Heart left ventricle (tissue), 16 donors: ENCODE data around the gene SLC43A1. TPM values are rescaled to one million over a fixed set of nuclear protein-coding genes. Genes with fewer than 3 reads are reported as not detected.

Experiments used
- ATAC-seq, 4 donors: fragments of 200-7000 bp; cut with Tn5 transposase; one replicate each; pipeline ENCODE4 v1.9.1; 2020 to 2022; ENCODE audit warnings: moderate library complexity in 4 of 4, mild to moderate bottlenecking in 3 of 4, moderate number of reproducible peaks in 1 of 4
- DNase-seq, 5 donors: peaks; one replicate each; pipeline ENCODE4 v3.0.0-alpha.2; 2020
- H3K27ac ChIP-seq, 12 donors: fragments of 200-600 bp; sonication (generic) in 4 of 12; one replicate each; pipeline versions ENCODE4 v1.5.0 to v1.8.0; 2016 to 2022; ENCODE audit warnings: mild to moderate bottlenecking in 2 of 12
- H3K27me3 ChIP-seq, 9 donors: fragments of 200-600 bp; sonication (generic) in 2 of 9; one replicate each; pipeline versions ENCODE4 v1.5.1 to v1.8.0; 2016 to 2022; ENCODE audit warnings: mild to moderate bottlenecking in 3 of 9
- H3K36me3 ChIP-seq, 9 donors: fragments of 200-600 bp; sonication (generic) in 2 of 9; one replicate each; pipeline versions ENCODE4 v1.5.0 to v1.8.0; 2018 to 2022; ENCODE audit warnings: mild to moderate bottlenecking in 2 of 9
- H3K4me1 ChIP-seq, 12 donors: fragments of 200-600 bp; sonication (generic) in 4 of 12; one replicate each; pipeline versions ENCODE4 v1.5.0 to v1.8.0; 2016 to 2022; ENCODE audit warnings: mild to moderate bottlenecking in 3 of 12
- H3K4me3 ChIP-seq, 12 donors: fragments of 200-600 bp; sonication (generic) in 4 of 12; one replicate each; pipeline versions ENCODE4 v1.5.0 to v1.8.0; 2017 to 2022; ENCODE audit warnings: mild to moderate bottlenecking in 9 of 12, moderate library complexity in 4 of 12
- H3K9me3 ChIP-seq, 12 donors: fragments of 200-600 bp; sonication (generic) in 4 of 12; one replicate each; pipeline versions ENCODE4 v1.5.0 to v1.8.0; 2016 to 2022; ENCODE audit warnings: mild to moderate bottlenecking in 1 of 12
- CTCF ChIP-seq, 12 donors: fragments of 200-600 bp; sonication (generic) in 4 of 12; IDR thresholded peaks; one replicate each; pipeline versions ENCODE4 v1.5.0 to v1.8.0; 2018 to 2022; ENCODE audit warnings: antibody characterized with exemption in 12 of 12, mild to moderate bottlenecking in 5 of 12
- POLR2A ChIP-seq, 2 donors: fragments of 450-650 bp; IDR thresholded peaks; one replicate each; pipeline ENCODE4 v1.6.1; 2017; ENCODE audit warnings: antibody characterized with exemption in 2 of 2, mild to moderate bottlenecking in 2 of 2, moderate library complexity in 2 of 2
- WGBS, 4 donors: extraction: QIAGEN DNeasy Blood & Tissue Kit in 2 of 4; methylation state at CpG; one replicate each; pipeline versions ENCODE4 v1.1.5 to v1.1.7; 2013 to 2018; 5-methylcytosine and 5-hydroxymethylcytosine counted together
- intact Hi-C, 10 donors: fragments of 100-400 bp; cut with DNase I; formaldehyde crosslinking; loops; one replicate each; pipeline versions ENCODE4 v1.11.1 to v1.14.2; 2022
- polyA plus RNA-seq, 2 donors: library from polyadenylated mRNA; stranded (reverse); fragments of 200-250 nt; gene quantifications; one replicate each; pipeline ENCODE4 v1.2.3, GENCODE V29; 2013
- total RNA-seq, 9 donors: library from RNA; depleted of rRNA in 2 of 9; stranded (reverse); fragments of >200 nt in 2 of 9; fragmentation: NEBNext Ultra II Directional in 3 of 9; extraction: Animal tissue kit (Norgen Biotek cat#: 25700) in 3 of 9; gene quantifications; one replicate each; pipeline versions ENCODE4 v1.1.0 to v1.2.4, GENCODE V29; 2016 to 2023
- donor health status: ischemic (EF 13 %, LVEDD 7.1; RV severe dilation, severe dysfunction).
- donor health status: healthy with polysubstance abuse.
- donor health status: DM: no; HTN: yes; CAD: no.
- donor health status: DM: no; HTN: no; CAD: no.
- donor health status: ischemic (EF 25% LVEDD 6.9; RV normal size, moderate dysfunction).
- donor health status: ischemic (EF 25% LVEDD 5.7; RV mildly dilated, moderate dysfunction).
- donor health status: healthy.
- donor health status: DM: yes; HTN: yes; CAD: no.
- donor health status: ischemic (EF 35%, LVEDD 5.7; RV mildly dilated, moderate dysfunction).
- donor health status: nonischemic (EF 11% LVEDD 7.7; RV severe dilation, severe dysfunction).
- donor health status: DM: yes; HTN: yes; CAD: no.
- donor health status: PGD.
- donor health status: ischemic (EF 29% LVEDD 5.4; RV normal size, mild dysfunction).
- donor health status: nonischemic (EF 23%, LVEDD 6.1; RV moderate dilation, normal function).

The SLC43A1 gene
- total and polyA plus RNA-seq, 11 donors = 2.7 to 12.3 (median 5.8) TPM

- intact Hi-C loops = loop anchor here in 4 of 10 donors (2.0 to 10.0 kb wide), 3 partner anchors 24 to 138 kb away; no protein-coding TSS in a partner anchor
- Histone ChIP-seq H3K27ac (no peak overlapping the region), H3K4me1 (peaks cover 0 to 23% (median 13%) of the 10 kb centered on the region in 12 donors), H3K27me3 (peaks cover 0 to 33% (median 13%) of the 10 kb centered on the region in 9 donors), H3K36me3 (peaks cover 0 to 34% (median 28%) of the 10 kb centered on the region in 9 donors), H3K4me3 (peak overlapping the region in 11 of 12 donors; percentile 0 to 50 (median 40)), H3K9me3 (no peaks in the 10 kb centered on the region)
- 2 to 4% (median 3%) methylated on average over 37 to 52 of the region's 52 CpGs for WGBS, 4 donors
- DNase-seq (peak in 1 of 5 donors; percentile 34), ATAC-seq (peak in 3 of 4 donors; percentile 51 to 73 (median 58))
- TF ChIP-seq CTCF (IDR thresholded peaks at IDR 0.05) (peak; percentile 46 to 78 (median 64)), POLR2A (IDR thresholded peaks at IDR 0.05) (no peak)
These were observed 32.5 kb downstream of the SLC43A1 start for GRCh38 chr11:57482782-57483561.

DNA sequence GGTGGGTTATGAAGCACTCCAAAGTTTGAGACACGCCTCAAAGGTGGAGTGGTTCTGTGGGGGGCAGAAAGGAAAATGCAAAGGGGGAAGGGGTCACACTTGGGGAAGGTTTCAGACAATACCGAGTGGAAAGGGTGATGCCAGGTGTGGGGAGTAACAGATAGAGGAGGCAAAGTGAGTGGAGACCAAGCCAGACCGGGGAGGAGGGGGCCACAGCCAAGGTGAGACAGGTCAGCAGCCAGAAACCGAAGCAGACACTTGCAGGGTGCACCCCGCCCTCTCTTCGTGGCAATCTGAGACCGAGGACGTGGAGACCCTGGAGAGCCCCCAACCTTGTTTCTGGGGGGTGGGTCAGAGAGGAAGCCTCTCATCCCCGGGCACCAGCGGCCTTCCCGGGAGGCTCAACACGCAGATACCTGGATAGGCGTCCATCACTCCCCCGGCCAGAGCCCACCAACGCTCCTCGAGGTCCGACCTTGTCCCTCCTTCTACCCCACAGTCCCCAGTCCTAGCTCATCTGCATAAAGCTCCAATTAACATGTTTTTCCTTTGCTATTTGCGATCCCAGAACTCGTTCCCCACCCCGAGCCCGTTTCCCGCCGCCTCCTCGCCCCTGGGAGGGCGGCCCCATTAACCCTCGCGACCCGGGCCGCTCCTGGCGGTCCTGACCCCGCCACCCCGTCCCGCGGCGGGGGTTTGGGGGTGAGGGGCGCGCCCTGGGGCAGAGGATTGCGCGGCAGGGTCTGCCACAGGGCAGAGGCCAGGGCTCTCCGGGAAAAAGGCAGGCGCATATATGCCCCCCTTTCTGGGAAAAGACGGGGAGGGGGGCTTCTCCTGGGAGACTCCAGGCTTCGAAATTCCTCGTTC lies 33.4 kb downstream of the SLC43A1 start:
- TF ChIP-seq POLR2A (IDR thresholded peaks at IDR 0.05) (no peak), CTCF (IDR thresholded peaks at IDR 0.05) (no peak)
- H3K36me3 ChIP-seq = peaks cover 0 to 26% (median 21%) of the 10 kb centered on the region in 9 donors
- H3K9me3 ChIP-seq = no peaks in the 10 kb centered on the region
- H3K27me3 ChIP-seq = peaks cover 0 to 33% (median 13%) of the 10 kb centered on the region in 9 donors
- H3K4me3 ChIP-seq = peak overlapping the region in 9 of 12 donors; percentile 0 to 50 (median 40)
- ATAC-seq = no peak
- intact Hi-C loops = loop anchor here in 9 of 10 donors (2.0 to 10.0 kb wide), 4 partner anchors 23 to 137 kb away; no protein-coding TSS in a partner anchor
- H3K4me1 ChIP-seq = peaks cover 0 to 23% (median 13%) of the 10 kb centered on the region in 12 donors
- 12 to 24% (median 15%) methylated on average over 23 to 44 of the region's 44 CpGs for WGBS, 4 donors
- no peak overlapping the region for H3K27ac ChIP-seq
- no peak for DNase-seq

DNA sequence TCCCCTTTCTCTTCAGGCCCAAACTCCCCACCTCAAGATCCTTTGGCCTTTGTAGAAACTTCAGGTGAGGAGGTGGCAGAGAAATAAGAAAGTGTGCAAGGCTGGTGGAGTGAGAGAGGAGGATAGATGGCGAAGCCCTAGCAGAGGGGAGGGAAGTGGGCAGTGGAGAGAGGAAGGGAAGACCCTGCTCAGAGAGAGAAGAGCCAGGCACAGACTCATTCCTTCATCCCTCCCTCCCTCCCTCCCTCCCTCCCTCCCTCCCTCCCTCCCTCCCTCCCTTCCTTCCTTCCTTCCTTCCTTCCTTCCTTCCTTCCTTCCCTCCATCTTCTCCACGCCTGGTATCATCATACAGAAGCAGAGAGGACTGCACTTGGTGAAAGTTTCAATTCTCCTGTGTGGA lies 34.2 kb downstream of the SLC43A1 start:
- H3K36me3 ChIP-seq = peaks cover 0 to 25% (median 19%) of the 10 kb centered on the region in 9 donors
- DNase-seq (no peak), ATAC-seq (no peak)
- no peak overlapping the region for H3K27ac ChIP-seq
- TF ChIP-seq POLR2A (IDR thresholded peaks at IDR 0.05) (no peak), CTCF (IDR thresholded peaks at IDR 0.05) (no peak)
- peaks cover 0 to 33% (median 13%) of the 10 kb centered on the region in 9 donors for H3K27me3 ChIP-seq
- H3K4me1 ChIP-seq = peaks cover 0 to 28% (median 15%) of the 10 kb centered on the region in 12 donors
- intact Hi-C loops = loop anchor here in 9 of 10 donors (2.0 to 10.0 kb wide), 4 partner anchors 23 to 137 kb away; no protein-coding TSS in a partner anchor
- 33 to 65% (median 47%) methylated on average over 2 of the region's 2 CpGs for whole genome bisulfite sequencing, 4 donors
- no peak overlapping the region for H3K4me3 ChIP-seq
- H3K9me3 ChIP-seq = no peaks in the 10 kb centered on the region
